Mucosa of gallbladder (tissue), 1 donor: ENCODE results near the gene ZDHHC14. TPM values are rescaled to one million over a fixed set of nuclear protein-coding genes. Genes with fewer than 3 reads are reported as not detected.
"Not testable (repeated sequence)": the region's sequence is repeated elsewhere in the genome, so short reads cannot be mapped to it uniquely, and the experiment has no call there.

Experiments used
- DNase-seq: peaks from one replicate; pipeline ENCODE4 v3.0.0-alpha.2; 2020; ENCODE audit warnings: low spot score
- total RNA-seq: library from RNA; stranded (reverse); gene quantifications from one replicate; pipeline ENCODE4 v1.2.1, GENCODE V29; 2021
- donor health status: DM: no; HTN: no; CAD: no.

The ZDHHC14 gene
- total RNA-seq, 1 donor from 2014 or later, result 17.8 TPM

- no peak for DNase-seq
These were observed 25.0 kb downstream of the ZDHHC14 start for GRCh38 chr6:157405986-157406385.

DNA sequence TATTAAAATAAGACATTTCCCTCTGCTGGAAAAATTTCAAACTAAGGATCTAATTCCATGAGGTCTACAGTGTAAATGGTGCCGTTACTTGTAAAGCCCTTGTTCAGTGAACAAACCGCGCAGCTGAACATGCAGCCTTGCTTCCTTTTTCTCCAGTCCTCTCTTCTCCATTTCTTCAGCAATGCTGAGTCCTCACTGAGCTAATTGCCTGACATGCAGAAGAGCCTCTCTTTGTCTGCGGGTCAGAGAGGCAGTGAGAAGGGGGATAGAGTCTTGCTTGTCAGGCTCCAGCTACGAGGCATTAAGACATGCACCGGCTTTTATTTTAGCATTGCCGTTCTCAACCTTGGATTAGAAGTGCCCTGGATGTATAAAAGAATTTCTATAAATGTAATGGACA is 25.7 kb downstream of the ZDHHC14 start:
- no peak for DNase-seq

DNA sequence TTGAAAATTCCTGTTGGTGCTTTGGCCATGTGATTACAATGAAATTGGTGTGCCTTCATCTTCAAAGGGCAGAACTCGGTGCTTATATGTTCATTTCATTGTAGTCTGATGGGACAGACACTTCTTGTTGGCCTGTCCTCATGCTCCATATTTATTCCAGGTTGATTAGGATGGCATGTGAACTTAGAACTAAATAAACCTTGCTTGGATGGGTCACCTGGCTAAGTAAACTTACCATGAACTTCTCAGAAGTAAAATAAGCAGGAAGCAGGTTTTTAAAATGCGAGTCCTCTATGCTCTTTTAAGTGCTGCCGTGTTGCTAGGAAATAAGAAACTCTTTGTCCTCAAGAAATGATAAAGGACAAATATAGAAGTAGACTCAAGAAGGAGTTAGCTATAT is 26.7 kb downstream of the ZDHHC14 start:
- DNase-seq, result no peak

GRCh38 chr6:157408427-157408826 is 27.4 kb downstream of the ZDHHC14 start:
- not testable (repeated sequence) for DNase-seq

- DNase-seq, result no peak
These were observed 29.1 kb downstream of the ZDHHC14 start for GRCh38 chr6:157410045-157410444.

GRCh38 chr6:157411368-157411767 is 30.4 kb downstream of the ZDHHC14 start:
- no peak for DNase-seq

DNA sequence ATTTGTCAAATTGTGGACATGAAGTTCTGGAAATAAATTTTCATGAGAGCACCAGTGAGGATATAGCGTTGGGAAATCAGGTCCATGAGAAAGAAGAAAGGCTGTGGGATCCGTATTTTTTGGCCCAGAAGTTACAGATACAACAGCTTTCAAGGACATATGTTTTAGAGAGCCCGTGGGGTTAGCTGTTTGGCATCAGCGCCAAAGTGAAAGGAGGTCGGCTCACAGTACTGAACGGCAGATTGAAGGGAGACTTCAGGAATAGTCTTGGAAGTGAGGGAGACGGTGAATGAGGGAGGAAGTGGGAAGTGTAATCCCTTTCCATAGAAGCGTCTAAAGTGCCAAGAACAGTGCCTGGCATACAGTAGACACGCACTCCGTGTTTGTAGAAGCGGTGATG is 31.8 kb downstream of the ZDHHC14 start:
- no peak for DNase-seq

DNA sequence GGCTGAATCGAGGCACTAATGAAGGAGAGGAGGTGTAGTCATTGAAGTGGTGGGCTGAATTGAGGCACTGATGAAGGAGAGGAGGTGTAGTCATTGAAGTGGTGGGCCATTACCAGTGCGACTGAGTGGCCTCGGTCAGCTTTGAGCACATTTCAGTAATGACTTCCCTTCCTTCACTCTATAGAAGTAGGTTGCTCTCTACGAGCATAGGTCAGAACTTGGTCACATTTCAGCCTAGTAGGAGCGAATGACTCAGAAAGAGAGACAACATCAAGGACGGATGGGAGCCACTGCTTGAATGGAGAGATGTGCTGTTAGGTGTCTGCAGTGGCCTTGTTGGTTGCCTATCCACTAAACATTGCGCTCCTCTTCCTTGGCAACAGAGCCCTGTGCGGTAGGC is 39.5 kb downstream of the ZDHHC14 start:
- DNase-seq, result no peak

- DNase-seq, result no peak
These were observed 43.6 kb downstream of the ZDHHC14 start for GRCh38 chr6:157424491-157425020.

DNA sequence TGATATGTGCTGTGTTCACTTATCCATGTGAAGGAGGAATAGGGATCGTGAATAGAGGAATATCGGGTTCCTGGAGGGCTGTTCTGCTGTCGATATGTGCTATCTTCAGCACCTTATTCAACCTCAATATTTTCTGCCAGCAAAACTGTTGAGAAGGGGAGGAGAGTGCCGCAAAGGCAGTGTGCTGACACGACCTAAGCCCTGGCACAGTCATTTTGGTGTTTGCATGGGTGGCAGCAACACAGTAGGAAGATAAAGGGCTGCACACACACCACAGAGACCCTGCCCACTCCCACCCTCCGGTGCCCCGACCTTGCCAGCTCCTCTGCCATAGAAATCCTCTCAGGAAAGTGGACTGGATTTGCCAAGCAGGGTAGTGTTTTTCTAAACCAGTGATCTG is 47.0 kb downstream of the ZDHHC14 start:
- no peak for DNase-seq

- no peak for DNase-seq
These were observed 47.6 kb downstream of the ZDHHC14 start for GRCh38 chr6:157428427-157429202.

GRCh38 chr6:157429248-157429647 is 48.3 kb downstream of the ZDHHC14 start:
- DNase-seq, result no peak

DNA sequence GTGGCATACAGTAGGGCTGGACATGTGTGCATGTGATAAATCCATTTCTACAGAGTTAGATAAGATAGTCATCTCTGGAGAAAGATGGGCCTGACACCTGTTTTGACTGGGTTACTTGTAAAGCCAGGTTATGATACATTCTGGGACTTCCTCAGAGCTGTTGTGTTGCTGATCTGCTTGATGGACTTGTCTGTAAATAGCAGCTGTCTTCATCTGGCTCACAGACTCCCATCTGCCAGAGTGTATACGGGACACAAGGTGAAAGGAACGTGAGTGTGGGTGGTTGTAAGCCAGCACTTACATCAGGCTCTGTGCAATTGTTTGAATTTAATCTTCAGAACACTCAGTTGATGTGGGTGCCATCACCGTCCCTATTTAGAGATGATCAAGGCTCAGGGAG is 49.8 kb downstream of the ZDHHC14 start:
- no peak for DNase-seq

GRCh38 chr6:157432231-157432891 is 51.4 kb downstream of the ZDHHC14 start:
- no peak for DNase-seq

- no peak for DNase-seq
These were observed 51.9 kb downstream of the ZDHHC14 start for GRCh38 chr6:157432892-157433265.

- DNase-seq, result no peak
These were observed 52.7 kb downstream of the ZDHHC14 start for GRCh38 chr6:157433678-157434081.

DNA sequence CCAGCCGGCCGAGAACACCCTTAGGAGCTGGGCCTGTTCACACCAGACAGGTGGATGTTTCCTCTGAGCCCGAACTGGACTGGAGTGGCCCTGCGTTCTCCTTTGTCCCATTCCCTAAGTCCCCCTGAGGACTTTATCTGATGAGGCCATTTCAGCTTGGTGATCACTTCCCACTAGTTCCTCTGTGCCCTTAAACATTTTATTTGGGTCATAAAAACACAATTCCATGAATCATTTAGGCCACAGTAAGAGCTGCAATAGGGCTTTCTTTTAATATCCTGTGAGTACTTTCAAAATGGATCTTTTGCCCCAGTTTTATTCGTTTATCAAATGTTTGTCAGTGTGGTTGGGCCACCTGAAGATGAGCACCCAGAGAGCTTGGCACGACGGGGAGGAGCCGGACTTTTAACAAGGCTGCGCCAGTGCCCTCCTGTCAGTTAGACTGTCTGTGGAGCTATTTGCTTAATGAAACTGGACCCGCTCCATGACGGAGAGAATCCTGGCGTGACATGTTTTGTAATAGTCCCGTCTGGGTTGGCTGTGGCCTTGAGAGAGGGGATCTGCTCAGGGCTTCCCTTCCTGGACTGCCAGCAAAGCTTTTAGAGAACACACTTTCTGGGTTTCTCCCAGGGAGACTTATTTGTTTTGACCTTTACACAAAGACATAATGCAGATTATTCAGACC is 53.5 kb downstream of the ZDHHC14 start:
- DNase-seq, result peak; percentile 25

DNA sequence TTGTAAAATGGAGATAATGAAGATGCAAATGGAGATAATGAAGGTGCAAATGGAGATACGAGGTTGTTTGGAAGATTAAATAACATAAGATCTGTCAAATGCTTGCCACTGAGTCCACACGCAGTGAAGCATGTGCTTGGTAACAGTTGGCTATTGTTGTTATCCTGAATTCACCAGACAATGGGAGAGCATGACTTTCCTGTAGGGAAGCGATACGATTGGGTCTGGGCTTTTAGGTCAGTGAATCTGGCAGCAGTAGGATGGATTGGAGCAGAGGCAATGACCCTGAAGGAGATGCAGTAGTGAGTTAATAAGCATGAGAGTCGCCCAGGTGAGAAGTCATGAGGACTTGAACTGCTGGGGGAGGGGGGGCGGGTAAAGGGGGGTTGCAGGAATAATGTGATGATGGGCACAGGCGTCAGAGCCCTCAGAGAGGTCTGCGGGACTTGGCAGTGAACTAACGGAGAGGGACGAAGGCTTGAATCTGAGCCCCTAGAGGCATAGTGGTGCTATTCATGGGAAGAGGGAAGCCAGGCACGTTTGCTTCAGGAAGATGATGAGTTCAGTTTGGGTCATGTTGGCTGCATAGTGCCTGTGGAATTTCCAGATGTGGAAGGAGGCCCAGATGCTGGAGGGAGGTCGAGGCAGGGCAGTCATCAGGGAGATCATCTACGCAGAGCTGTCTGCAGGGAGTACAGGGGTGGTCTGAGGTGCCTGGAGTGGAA is 55.4 kb downstream of the ZDHHC14 start:
- DNase-seq, result no peak

GRCh38 chr6:157436944-157437336 is 56.0 kb downstream of the ZDHHC14 start:
- DNase-seq, result no peak

GRCh38 chr6:157438611-157439111 is 57.7 kb downstream of the ZDHHC14 start:
- no peak for DNase-seq

GRCh38 chr6:157440171-157440570 is 59.2 kb downstream of the ZDHHC14 start:
- no peak for DNase-seq

DNA sequence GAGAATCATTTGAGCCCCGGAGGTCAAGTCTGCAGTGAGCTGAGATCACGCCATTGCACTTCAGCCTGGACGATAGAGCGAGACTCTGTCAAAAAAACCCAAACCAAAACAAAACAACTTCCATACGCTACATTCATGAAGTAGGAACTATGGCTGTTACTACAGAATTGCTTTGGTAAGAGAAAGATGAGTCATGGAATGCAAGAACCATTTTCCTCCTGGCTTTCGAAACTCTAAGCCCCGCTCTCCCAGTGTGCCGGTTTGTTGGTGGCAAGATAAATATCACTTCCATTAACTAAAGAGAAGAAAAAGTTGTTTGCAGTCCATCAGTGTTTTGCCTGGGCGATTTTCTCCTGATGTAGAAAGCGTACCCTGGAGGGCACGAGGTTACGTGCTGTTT is 61.3 kb downstream of the ZDHHC14 start:
- no peak for DNase-seq
